Measurements from ENCODE around the gene APOLD1.
"Not testable (repeated sequence)": the region's sequence is repeated elsewhere in the genome, so short reads cannot be mapped to it uniquely, and the experiment has no call there.

APOLD1 gene

GRCh38 chr12:12784911-12785814, at the start of gene APOLD1:
Gene APOLD1 (plus strand): TSS chr12:12785659. CDS start chr12:12785692, 33 bp downstream.
- no peak for DNase-seq (ENCODE audit: low read depth in 4 of 4, low spot score in 1 of 4)

- no peak for DNase-seq (ENCODE audit: low read depth in 4 of 4, low spot score in 1 of 4)
Observed at GRCh38 chr12:12736759-12737676, 48.4 kb upstream of the APOLD1 start.

- not testable (repeated sequence) for DNase-seq (ENCODE audit: low read depth in 4 of 4, low spot score in 1 of 4)
Observed at GRCh38 chr12:12738152-12738551, 47.3 kb upstream of the APOLD1 start.

- no peak for DNase-seq (ENCODE audit: low read depth in 4 of 4, low spot score in 1 of 4)
Observed at GRCh38 chr12:12741660-12742059, 43.8 kb upstream of the APOLD1 start.

GRCh38 chr12:12744546-12745305, 40.7 kb upstream of the APOLD1 start:
- DNase-seq (ENCODE audit: low read depth in 4 of 4, low spot score in 1 of 4) = no peak

- no peak for DNase-seq (ENCODE audit: low read depth in 4 of 4, low spot score in 1 of 4)
Observed at GRCh38 chr12:12745576-12746211, 39.8 kb upstream of the APOLD1 start.

GRCh38 chr12:12747278-12747677, 38.2 kb upstream of the APOLD1 start:
- DNase-seq (ENCODE audit: low read depth in 4 of 4, low spot score in 1 of 4) = no peak

- DNase-seq (ENCODE audit: low read depth in 4 of 4, low spot score in 1 of 4) = no peak
Observed at GRCh38 chr12:12748044-12748443, 37.4 kb upstream of the APOLD1 start.

GRCh38 chr12:12749433-12749832, 36.0 kb upstream of the APOLD1 start:
- DNase-seq (ENCODE audit: low read depth in 4 of 4, low spot score in 1 of 4) = no peak

- no peak for DNase-seq (ENCODE audit: low read depth in 4 of 4, low spot score in 1 of 4)
Observed at GRCh38 chr12:12755923-12756322, 29.5 kb upstream of the APOLD1 start.

GRCh38 chr12:12757121-12757520, 28.3 kb upstream of the APOLD1 start:
- no peak for DNase-seq (ENCODE audit: low read depth in 4 of 4, low spot score in 1 of 4)

GRCh38 chr12:12759234-12759915, 26.1 kb upstream of the APOLD1 start:
- DNase-seq (ENCODE audit: low read depth in 4 of 4, low spot score in 1 of 4) = no peak

GRCh38 chr12:12764824-12765223, 20.6 kb upstream of the APOLD1 start:
- DNase-seq (ENCODE audit: low read depth in 4 of 4, low spot score in 1 of 4) = no peak

- no peak for DNase-seq (ENCODE audit: low read depth in 4 of 4, low spot score in 1 of 4)
Observed at GRCh38 chr12:12770262-12770661, 15.2 kb upstream of the APOLD1 start.

- no peak for DNase-seq (ENCODE audit: low read depth in 4 of 4, low spot score in 1 of 4)
Observed at GRCh38 chr12:12774791-12775190, 10.7 kb upstream of the APOLD1 start.

GRCh38 chr12:12776261-12776660, 9.2 kb upstream of the APOLD1 start:
- no peak for DNase-seq (ENCODE audit: low read depth in 4 of 4, low spot score in 1 of 4)

GRCh38 chr12:12777092-12777491, 8.4 kb upstream of the APOLD1 start:
- no peak for DNase-seq (ENCODE audit: low read depth in 4 of 4, low spot score in 1 of 4)

- no peak for DNase-seq (ENCODE audit: low read depth in 4 of 4, low spot score in 1 of 4)
Observed at GRCh38 chr12:12779007-12779406, 6.5 kb upstream of the APOLD1 start.

GRCh38 chr12:12779529-12779928, 5.9 kb upstream of the APOLD1 start:
- DNase-seq (ENCODE audit: low read depth in 4 of 4, low spot score in 1 of 4) = no peak

- DNase-seq (ENCODE audit: low read depth in 4 of 4, low spot score in 1 of 4) = no peak
Observed at GRCh38 chr12:12784116-12784515, 1.3 kb upstream of the APOLD1 start.

Data from stimulated activated CD4-positive, alpha-beta T cell treated with anti-CD3 and anti-CD28 coated beads, Interleukin-1b, Interleukin-23, amount 100 ng/mL, for 24 hours (primary cell).